D721Med (cell line): Measurements from ENCODE around the gene PTCD2.

Experiments used
- DNase-seq: peaks from one replicate; pipeline ENCODE4 v3.0.0; 2011; ENCODE audit warnings: low spot score; ENCODE audit not compliant: insufficient read length
- FAIRE-seq: peaks from 2 replicates; lab custom pipeline; 2011; peaks lifted over from hg19 to GRCh38; lab: Jason Lieb, UNC
- CTCF ChIP-seq: IDR thresholded peaks from 2 replicates; pipeline ENCODE4 v1.5.1; 2012; ENCODE audit warnings: mild to moderate bottlenecking, control low read depth; ENCODE audit not compliant: insufficient read depth; ENCODE audit errors: missing control alignments

The PTCD2 gene

DNA sequence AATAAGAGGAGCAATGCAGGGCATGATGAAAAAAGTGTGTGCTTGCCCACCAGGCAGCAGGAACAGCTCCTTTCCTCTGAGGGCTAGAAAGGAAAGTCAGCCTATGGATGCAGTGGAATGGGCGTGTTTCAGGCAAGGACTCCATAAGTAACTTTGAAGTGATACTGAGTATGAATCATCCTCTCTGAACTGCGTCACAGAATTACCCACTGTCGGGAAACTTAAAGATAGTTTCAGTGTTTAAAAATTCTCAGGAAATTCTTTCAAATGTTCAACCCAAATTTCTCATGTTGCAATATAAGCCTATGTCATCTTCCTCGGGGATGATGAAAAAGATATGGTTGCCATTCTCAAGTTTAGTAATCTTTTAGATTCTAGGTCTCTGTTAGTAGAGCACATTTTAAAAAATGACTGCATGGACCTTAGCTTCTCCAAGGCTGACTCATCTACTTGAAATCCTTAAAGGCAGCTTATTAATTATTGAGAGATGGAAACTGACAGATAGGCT, 27.7 kb downstream of the PTCD2 start:
- FAIRE-seq, result no peak
- no peak for DNase-seq
- no peak for TF ChIP-seq CTCF

DNA sequence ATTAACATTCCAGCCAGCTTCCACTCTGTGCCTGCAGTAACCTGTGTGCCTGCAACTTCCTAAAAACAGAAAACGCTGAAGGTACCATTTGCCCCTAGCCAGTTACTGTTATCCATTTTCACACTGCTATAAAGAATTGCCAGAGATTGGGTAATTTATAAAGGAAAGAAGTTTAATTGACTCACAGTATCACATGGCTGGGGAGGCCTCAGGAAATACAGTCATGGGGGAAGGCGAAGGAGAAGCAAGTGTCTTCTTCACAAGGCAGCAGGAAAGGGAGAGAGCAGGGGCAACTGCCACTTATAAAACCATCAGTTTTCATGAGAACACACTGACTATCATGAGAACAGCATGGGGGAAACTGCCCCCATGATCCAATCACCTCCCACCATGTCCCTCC, 31.2 kb downstream of the PTCD2 start:
- DNase-seq, result no peak
- TF ChIP-seq CTCF, result no peak
- no peak for FAIRE-seq

GRCh38 chr5:72352616-72353015, 32.4 kb downstream of the PTCD2 start:
- no peak for DNase-seq
- no peak for FAIRE-seq

DNA sequence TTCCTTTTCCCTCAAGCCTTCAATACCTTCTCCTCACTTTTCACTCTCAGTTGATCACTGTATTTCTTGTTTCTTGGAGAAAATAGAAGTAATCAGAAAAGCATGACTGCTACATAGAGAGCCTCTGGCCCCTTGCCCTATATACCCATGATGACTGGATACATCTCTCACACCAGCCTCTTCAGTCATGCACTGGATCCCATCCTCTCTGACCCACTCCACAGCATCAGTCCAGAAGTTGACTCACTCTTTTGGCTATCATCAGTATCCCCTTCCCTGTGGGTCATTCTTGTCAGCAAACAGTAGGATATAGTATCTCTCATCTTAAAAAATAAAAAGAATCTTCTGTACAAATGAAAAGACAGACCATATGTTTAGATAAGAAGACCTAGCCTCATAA, 32.9 kb downstream of the PTCD2 start:
- FAIRE-seq (no peak), DNase-seq (no peak)
- no peak for TF ChIP-seq CTCF

More at GRCh38 chr5:72352616-72353015, 32.4 kb downstream of the PTCD2 start:
- no peak for TF ChIP-seq CTCF

DNA sequence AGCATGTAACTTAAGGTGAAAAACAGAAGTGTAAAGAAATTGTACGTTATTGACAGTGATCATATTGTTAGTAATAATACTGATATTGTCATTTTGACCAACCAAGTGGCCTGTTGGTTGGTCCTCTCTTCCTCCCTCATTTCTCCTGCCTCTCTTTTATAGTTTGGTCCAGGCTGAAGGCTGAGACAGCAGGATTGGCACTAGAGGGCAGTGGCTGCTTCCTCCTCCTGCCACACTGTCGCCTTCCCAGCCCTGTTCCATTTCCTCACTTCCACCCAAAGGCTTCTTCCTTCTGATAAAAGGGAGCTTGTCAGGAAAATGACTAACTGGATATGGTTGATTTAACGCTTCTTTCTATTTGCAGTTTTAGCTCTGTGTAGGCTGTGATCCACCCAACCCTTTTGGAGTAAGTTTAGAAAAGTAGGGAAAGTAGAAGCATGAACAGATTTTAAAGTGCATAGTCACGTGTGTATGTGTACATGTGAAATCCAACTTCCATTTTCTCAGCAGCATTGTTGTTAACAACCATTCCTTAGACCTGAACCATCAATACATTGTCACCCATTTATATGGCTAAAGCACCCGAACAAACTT, 35.6 kb downstream of the PTCD2 start:
- FAIRE-seq, result peak; percentile 77
- TF ChIP-seq CTCF, result peak; percentile 73

DNA sequence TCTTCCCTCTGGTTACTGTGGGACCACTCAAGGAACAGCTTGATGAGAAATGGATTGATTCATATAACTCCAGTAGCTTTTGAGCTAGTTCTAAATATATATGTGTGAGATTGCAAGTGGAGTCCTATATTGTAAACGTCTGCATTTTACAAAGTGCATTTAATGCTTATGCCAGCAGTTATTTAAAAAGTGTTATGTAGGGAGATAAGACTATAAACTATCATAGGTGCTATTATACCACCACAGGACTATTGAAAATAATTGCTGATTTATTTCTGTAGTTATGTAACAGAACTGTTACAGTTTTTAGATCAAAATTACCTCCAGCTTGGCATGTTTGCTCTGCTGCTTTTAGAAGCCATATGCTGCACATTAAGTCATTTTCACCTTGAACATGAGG, 36.2 kb downstream of the PTCD2 start:
- FAIRE-seq, result no peak
- TF ChIP-seq CTCF, result no peak
- no peak for DNase-seq

More for the DNA sequence above, 35.6 kb downstream of the PTCD2 start:
- no peak for DNase-seq

- FAIRE-seq (no peak), DNase-seq (no peak)
- TF ChIP-seq CTCF, result no peak
Observed at GRCh38 chr5:72358925-72359324, 38.8 kb downstream of the PTCD2 start.
